Measurements from ENCODE around the gene KIAA1755.

KIAA1755 gene

DNA sequence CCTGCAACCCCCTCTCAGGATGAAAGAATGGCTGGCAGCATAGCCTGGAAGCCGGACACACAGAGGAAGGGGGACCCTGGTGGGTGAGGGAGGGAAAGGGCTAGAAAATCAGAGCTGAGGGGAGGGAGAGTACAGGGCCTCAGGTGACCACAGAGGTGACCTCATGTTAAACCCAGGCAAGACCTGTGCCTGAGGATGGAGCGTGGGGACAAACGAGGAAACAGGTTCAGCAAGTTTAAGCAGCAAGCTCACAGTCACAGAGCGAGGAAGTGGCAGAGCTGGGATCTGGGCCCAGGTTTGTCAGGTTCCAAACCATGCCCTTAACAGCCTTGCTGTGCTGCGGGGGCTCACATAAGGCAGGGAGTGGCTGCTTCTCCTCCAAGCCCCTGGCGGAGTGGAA is 39.4 kb upstream of the KIAA1755 start:
- in situ Hi-C loops (cut with HindIII; ENCODE audit: low sequenced_read_pairs) = no loop called here
- TF ChIP-seq, protein P1, sequence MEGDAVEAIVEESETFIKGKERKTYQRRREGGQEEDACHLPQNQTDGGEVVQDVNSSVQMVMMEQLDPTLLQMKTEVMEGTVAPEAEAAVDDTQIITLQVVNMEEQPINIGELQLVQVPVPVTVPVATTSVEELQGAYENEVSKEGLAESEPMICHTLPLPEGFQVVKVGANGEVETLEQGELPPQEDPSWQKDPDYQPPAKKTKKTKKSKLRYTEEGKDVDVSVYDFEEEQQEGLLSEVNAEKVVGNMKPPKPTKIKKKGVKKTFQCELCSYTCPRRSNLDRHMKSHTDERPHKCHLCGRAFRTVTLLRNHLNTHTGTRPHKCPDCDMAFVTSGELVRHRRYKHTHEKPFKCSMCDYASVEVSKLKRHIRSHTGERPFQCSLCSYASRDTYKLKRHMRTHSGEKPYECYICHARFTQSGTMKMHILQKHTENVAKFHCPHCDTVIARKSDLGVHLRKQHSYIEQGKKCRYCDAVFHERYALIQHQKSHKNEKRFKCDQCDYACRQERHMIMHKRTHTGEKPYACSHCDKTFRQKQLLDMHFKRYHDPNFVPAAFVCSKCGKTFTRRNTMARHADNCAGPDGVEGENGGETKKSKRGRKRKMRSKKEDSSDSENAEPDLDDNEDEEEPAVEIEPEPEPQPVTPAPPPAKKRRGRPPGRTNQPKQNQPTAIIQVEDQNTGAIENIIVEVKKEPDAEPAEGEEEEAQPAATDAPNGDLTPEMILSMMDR (IDR thresholded peaks at IDR 0.05; ENCODE audit: low read depth, low read length) = no peak
- DNase-seq (ENCODE audit: low read depth, low spot score) = no peak
- H3K4me3 ChIP-seq (ENCODE audit: low read depth, low read length) = no peak overlapping the region

DNA sequence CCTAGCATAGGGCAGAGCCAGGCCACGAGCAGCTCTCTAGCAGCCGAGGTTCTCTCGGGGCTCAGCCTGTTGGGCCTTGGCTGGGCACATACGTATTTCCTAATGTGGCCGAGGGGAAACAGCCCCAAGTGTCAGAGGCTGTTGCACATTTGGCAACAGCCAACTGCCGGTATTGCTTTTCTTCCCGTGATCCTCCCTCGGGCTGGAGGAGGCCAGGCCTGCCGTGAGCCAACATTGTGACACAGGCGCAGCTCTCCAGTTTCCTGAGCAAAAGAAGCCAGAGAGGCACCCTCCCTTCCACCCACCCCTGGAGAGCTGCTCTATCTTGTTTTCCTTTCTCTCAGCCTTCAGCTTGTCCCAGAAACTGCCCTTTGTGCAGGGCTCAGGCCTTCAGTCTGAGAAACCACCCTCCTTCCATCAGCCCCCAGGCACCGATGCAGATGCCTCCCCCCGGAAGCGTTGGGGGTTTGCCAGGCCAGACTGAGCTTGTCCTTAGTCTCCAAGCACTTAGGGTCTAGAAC is 38.3 kb upstream of the KIAA1755 start:
- in situ Hi-C loops (cut with HindIII; ENCODE audit: low sequenced_read_pairs) = no loop called here
- TF ChIP-seq, protein P1 (IDR thresholded peaks at IDR 0.05; ENCODE audit: low read depth, low read length) = no peak
- DNase-seq (ENCODE audit: low read depth, low spot score) = peak; percentile 46
- no peak overlapping the region for H3K4me3 ChIP-seq (ENCODE audit: low read depth, low read length)

DNA sequence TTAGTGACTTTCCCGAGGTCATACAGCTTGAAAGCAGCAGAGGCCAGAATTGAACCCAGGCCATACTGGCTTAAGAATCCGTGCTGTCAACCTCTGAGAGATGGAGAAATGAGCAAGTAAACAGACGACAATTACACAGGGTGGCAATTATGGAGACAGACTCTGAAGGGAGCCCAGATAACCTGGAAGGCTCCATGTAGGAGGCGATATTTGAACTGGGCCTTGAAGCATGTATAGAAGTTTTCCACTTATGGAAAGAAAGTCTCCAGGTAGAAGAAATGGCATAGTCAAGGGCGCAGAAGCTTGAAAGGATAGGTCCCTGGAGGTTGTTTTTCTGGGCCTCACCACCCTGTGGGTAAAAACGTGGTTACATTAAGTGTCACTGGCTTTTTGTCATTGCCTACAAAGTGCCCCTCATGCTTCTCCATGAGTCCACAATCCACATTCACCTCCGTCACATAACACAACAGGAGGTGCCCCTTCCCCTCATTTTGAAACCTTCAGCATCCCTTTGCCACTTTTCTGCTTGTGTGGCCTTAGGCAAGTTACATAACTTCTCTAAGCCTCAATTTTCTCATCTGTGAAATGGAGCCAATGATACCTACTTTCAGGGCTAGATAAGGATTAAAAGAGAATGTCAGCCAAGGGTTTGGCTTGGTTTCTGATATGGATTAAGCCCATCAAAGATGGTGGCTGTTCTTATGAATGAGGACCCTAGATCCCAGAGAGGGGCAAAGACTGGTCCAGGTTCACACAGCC is 37.6 kb upstream of the KIAA1755 start:
- in situ Hi-C loops (cut with HindIII; ENCODE audit: low sequenced_read_pairs) = no loop called here
- no peak for DNase-seq (ENCODE audit: low read depth, low spot score)
- TF ChIP-seq, protein P1 (IDR thresholded peaks at IDR 0.05; ENCODE audit: low read depth, low read length) = no peak
- H3K4me3 ChIP-seq (ENCODE audit: low read depth, low read length) = no peak overlapping the region

DNA sequence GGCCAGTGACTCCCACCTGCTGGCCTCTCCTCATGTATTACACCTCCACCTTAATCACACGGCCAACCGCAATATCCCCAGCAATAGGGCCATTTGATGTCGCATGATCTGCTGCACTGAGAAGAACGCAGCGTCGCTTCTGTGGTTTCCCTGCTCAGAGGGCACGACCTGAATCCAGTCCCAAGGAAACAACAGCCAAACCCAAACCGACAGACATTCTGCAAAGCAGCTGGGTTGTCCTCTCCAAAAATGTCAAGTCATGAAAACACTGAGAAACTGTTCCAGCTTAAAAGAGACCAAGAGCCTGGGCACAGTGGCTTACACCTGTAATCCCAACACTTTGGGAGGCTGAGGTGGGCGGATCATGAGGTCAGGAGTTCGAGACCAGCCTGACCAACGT is 35.9 kb upstream of the KIAA1755 start:
- TF ChIP-seq, protein P1 (IDR thresholded peaks at IDR 0.05; ENCODE audit: low read depth, low read length) = no peak
- no peak for DNase-seq (ENCODE audit: low read depth, low spot score)
- in situ Hi-C loops (cut with HindIII; ENCODE audit: low sequenced_read_pairs) = no loop called here
- no peak overlapping the region for H3K4me3 ChIP-seq (ENCODE audit: low read depth, low read length)

DNA sequence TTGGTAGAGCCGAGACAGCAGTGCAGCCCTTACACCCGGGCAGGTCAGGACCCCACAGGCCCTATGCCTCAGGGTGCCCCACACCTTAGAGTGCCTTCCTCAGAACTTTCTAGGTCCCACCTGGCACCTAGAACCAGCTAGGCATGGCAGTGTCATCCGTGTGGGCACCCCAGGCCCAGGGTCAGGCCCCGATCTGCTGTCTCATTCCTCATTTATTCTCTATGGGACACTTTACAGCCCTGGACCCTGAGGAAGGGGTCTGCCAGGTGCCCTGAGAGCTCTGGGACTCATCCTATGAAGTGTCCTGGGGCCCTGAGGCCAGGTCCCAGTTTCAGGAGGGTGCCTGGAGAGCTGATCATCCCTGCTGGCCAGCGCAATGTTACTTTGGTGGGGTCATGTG is 35.3 kb upstream of the KIAA1755 start:
- TF ChIP-seq, protein P1 (IDR thresholded peaks at IDR 0.05; ENCODE audit: low read depth, low read length) = no peak
- in situ Hi-C loops (cut with HindIII; ENCODE audit: low sequenced_read_pairs) = no loop called here
- no peak for DNase-seq (ENCODE audit: low read depth, low spot score)
- no peak overlapping the region for H3K4me3 ChIP-seq (ENCODE audit: low read depth, low read length)

DNA sequence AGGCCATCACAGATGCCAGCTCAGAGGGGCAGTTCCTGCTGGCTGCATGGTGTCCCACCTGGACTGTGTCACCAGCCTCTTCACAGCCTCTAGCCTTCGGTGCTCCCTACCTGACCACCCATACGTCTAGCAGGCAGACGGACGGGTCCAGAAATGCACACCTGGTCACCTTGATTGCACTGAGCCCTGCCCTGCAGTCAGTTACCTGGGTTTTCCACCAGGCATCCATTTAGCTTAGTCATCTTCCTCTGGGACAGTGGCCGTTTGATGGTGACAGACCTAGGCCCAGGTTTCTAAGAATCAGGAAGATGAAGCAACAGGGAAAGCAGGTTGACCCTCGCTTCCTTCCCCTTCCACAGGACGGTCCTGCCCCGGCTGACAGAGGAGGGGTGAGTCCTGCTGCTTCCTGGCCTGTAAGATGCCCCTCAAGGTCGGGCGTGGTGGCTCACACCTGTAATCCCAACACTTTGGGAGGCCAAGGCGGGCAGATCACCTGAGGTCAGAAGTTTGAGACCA is 33.6 kb upstream of the KIAA1755 start:
- TF ChIP-seq, protein P1 (IDR thresholded peaks at IDR 0.05; ENCODE audit: low read depth, low read length) = no peak
- in situ Hi-C loops (cut with HindIII; ENCODE audit: low sequenced_read_pairs) = no loop called here

More for the DNA sequence above, 33.6 kb upstream of the KIAA1755 start:
- no peak overlapping the region for H3K4me3 ChIP-seq (ENCODE audit: low read depth, low read length)
- DNase-seq (ENCODE audit: low read depth, low spot score) = no peak

Measured in astrocyte of the spinal cord (primary cell).